OCI-LY1 (cell line): Measurements from ENCODE around the gene RNF144A.

Source experiments
- H2AFZ ChIP-seq: fragments of 200-600 bp; sonication (generic), shearing (Covaris generic); 2 replicates; pipeline ENCODE4 v1.6.0; 2014; ENCODE audit warnings: antibody characterized with exemption, mild to moderate bottlenecking, low read length
- H3F3A ChIP-seq: fragments of 200-600 bp; sonication (generic), shearing (Covaris generic); 2 replicates; pipeline ENCODE4 v1.6.0; 2014; ENCODE audit warnings: mild to moderate bottlenecking, antibody characterized with exemption, low read length, moderate library complexity; ENCODE audit not compliant: insufficient read depth
- H3K27ac ChIP-seq: fragments of 200-600 bp; sonication (generic); 2 replicates; pipeline ENCODE4 v1.5.1; 2014; ENCODE audit warnings: low read length, mixed run types, mild to moderate bottlenecking, low read depth; ENCODE audit not compliant: poor library complexity, severe bottlenecking
- H3K27me3 ChIP-seq: fragments of 200-600 bp; sonication (generic); 2 replicates; pipeline ENCODE4 v1.6.0; 2014; ENCODE audit warnings: antibody characterized with exemption, mild to moderate bottlenecking, low read length, moderate library complexity; ENCODE audit not compliant: insufficient read depth
- H3K36me3 ChIP-seq: fragments of 200-600 bp; sonication (generic); 2 replicates; pipeline ENCODE4 v1.6.1; 2014; ENCODE audit warnings: mild to moderate bottlenecking, antibody characterized with exemption, low read length, moderate library complexity, mixed read lengths; ENCODE audit not compliant: insufficient read depth
- H3K4me1 ChIP-seq: fragments of 200-600 bp; sonication (generic); 2 replicates; pipeline ENCODE4 v1.5.1; 2014; ENCODE audit warnings: mild to moderate bottlenecking, low read length, moderate library complexity; ENCODE audit not compliant: insufficient read depth, severe bottlenecking
- H3K4me2 ChIP-seq: fragments of 200-600 bp; sonication (generic), shearing (Covaris generic); 2 replicates; pipeline ENCODE4 v1.6.1; 2014; ENCODE audit warnings: low read length
- H3K4me3 ChIP-seq: fragments of 200-600 bp; sonication (generic); 2 replicates; pipeline ENCODE4 v1.5.1; 2014; ENCODE audit warnings: low read length, low read depth, mild to moderate bottlenecking, mixed read lengths; ENCODE audit not compliant: poor library complexity, severe bottlenecking
- H3K79me2 ChIP-seq: fragments of 200-600 bp; shearing (Covaris generic); 2 replicates; pipeline ENCODE4 v1.6.1; 2016; ENCODE audit warnings: mixed run types, low read length, mixed read lengths; ENCODE audit not compliant: insufficient read depth
- H3K9ac ChIP-seq: fragments of 200-600 bp; sonication (generic), shearing (Covaris generic); 2 replicates; pipeline ENCODE4 v1.6.1; 2014; ENCODE audit warnings: mild to moderate bottlenecking, low read length, mixed read lengths
- H3K9me2 ChIP-seq: fragments of 200-600 bp; sonication (generic), shearing (Covaris generic); 2 replicates; pipeline ENCODE4 v1.6.1; 2014; ENCODE audit warnings: low read depth, mild to moderate bottlenecking, low read length, mixed read lengths
- H3K9me3 ChIP-seq: fragments of 200-600 bp; shearing (Covaris generic); 2 replicates; pipeline ENCODE4 v1.6.1; 2014; ENCODE audit warnings: low read length, mixed read lengths
- H4K20me1 ChIP-seq: fragments of 200-600 bp; sonication (generic), shearing (Covaris generic); 2 replicates; pipeline ENCODE4 v1.6.0; 2016; ENCODE audit warnings: mild to moderate bottlenecking, low read length; ENCODE audit not compliant: insufficient read depth
- CTCF ChIP-seq: fragments of 200-600 bp; sonication (generic), shearing (Covaris generic); IDR thresholded peaks from 2 replicates; pipeline ENCODE4 v1.5.1; 2017; ENCODE audit warnings: mild to moderate bottlenecking, antibody characterized with exemption, low read length, moderate library complexity, mixed read lengths
- EZH2 ChIP-seq: fragments of 200-600 bp; sonication (generic), shearing (Covaris generic); IDR thresholded peaks from 2 replicates; pipeline ENCODE4 v1.8.0; 2017; ENCODE audit warnings: borderline replicate concordance, mixed run types, mild to moderate bottlenecking, antibody characterized with exemption, low read length, moderate library complexity, mixed read lengths

The RNF144A gene

GRCh38 chr2:6943971-6944370 is 26.8 kb downstream of the RNF144A start:
- Histone ChIP-seq H3K9me2 (no peaks in the 10 kb centered on the region), H3K27me3 (0 out of 2 replicates have a peak, but pooled peaks cover 4% of the 10 kb centered on the region), H2AFZ (no peak overlapping the region), H3K9me3 (no peaks in the 10 kb centered on the region), H3K4me1 (no peaks in the 10 kb centered on the region), H3K27ac (no peak overlapping the region), H3K4me3 (no peak overlapping the region), H3K79me2 (no peaks in the 10 kb centered on the region), H3K36me3 (no peaks in the 10 kb centered on the region), H3K4me2 (no peak overlapping the region), H3K9ac (no peak overlapping the region), H4K20me1 (no peaks in the 10 kb centered on the region), H3F3A (no peaks in the 10 kb centered on the region)
- TF ChIP-seq CTCF (no peak), EZH2 (no peak)

- Histone ChIP-seq H3K4me1 (no peaks in the 10 kb centered on the region), H3K9me3 (no peaks in the 10 kb centered on the region), H3K4me2 (no peak overlapping the region), H3K27ac (no peak overlapping the region), H3K9ac (no peak overlapping the region), H3F3A (no peaks in the 10 kb centered on the region), H3K9me2 (no peaks in the 10 kb centered on the region), H4K20me1 (no peaks in the 10 kb centered on the region), H2AFZ (no peak overlapping the region), H3K4me3 (no peak overlapping the region), H3K79me2 (no peaks in the 10 kb centered on the region), H3K27me3 (0 out of 2 replicates have a peak, but pooled peaks cover 4% of the 10 kb centered on the region), H3K36me3 (no peaks in the 10 kb centered on the region)
- TF ChIP-seq EZH2 = no peak
- TF ChIP-seq CTCF = no peak
Observed at GRCh38 chr2:6944555-6944954, 27.3 kb downstream of the RNF144A start.

GRCh38 chr2:6945087-6945813 is 28.0 kb downstream of the RNF144A start:
- Histone ChIP-seq H3K27ac (no peak overlapping the region), H3K27me3 (0 out of 2 replicates have a peak, but pooled peaks cover 4% of the 10 kb centered on the region), H2AFZ (no peak overlapping the region), H3K4me2 (no peak overlapping the region), H3K9me2 (no peaks in the 10 kb centered on the region), H3K4me1 (no peaks in the 10 kb centered on the region), H3K9ac (no peak overlapping the region), H3K36me3 (no peaks in the 10 kb centered on the region), H3K79me2 (no peaks in the 10 kb centered on the region), H3K9me3 (no peaks in the 10 kb centered on the region), H3K4me3 (no peak overlapping the region), H4K20me1 (no peaks in the 10 kb centered on the region), H3F3A (no peaks in the 10 kb centered on the region)
- no peak for TF ChIP-seq CTCF
- no peak for TF ChIP-seq EZH2
